H9 (cell line): ENCODE measurements around the gene FUT2. TPM values are rescaled to one million over a fixed set of nuclear protein-coding genes. Genes with fewer than 3 reads are reported as not detected.

Source experiments
- DNase-seq: peaks from one replicate; pipeline ENCODE4 v3.0.0-alpha.2; 2017
- H2AFZ ChIP-seq: one replicate; pipeline ENCODE4 v1.6.1; 2013; ENCODE audit warnings: mild to moderate bottlenecking, low read length, control low read depth, moderate library complexity
- H2AK5ac ChIP-seq: 2 replicates; pipeline ENCODE4 v1.6.1; 2013; ENCODE audit warnings: low read length, control low read depth, mixed read lengths; ENCODE audit not compliant: insufficient read length
- H2BK120ac ChIP-seq: one replicate; pipeline ENCODE4 v1.6.1; 2013; ENCODE audit warnings: low read depth, mild to moderate bottlenecking, low read length, control low read depth, inconsistent platforms; ENCODE audit not compliant: poor library complexity, severe bottlenecking
- H2BK12ac ChIP-seq: 2 replicates; pipeline ENCODE4 v1.6.1; 2013; ENCODE audit warnings: low read length, control low read depth, mixed read lengths, low read depth; ENCODE audit not compliant: insufficient read length
- H2BK15ac ChIP-seq: 2 replicates; pipeline ENCODE4 v1.6.1; 2013; ENCODE audit warnings: low read depth, low read length, control low read depth
- H2BK20ac ChIP-seq: one replicate; pipeline ENCODE4 v1.6.1; 2013; ENCODE audit warnings: low read depth, mild to moderate bottlenecking, low read length, control low read depth, inconsistent platforms; ENCODE audit not compliant: poor library complexity, severe bottlenecking
- H2BK5ac ChIP-seq: 2 replicates; pipeline ENCODE4 v1.6.1; 2013; ENCODE audit warnings: low read length, control low read depth, mixed read lengths; ENCODE audit not compliant: insufficient read length
- H3K14ac ChIP-seq: 2 replicates; pipeline ENCODE4 v1.6.1; 2013; ENCODE audit warnings: low read length, control low read depth; ENCODE audit not compliant: insufficient read depth
- H3K18ac ChIP-seq: 2 replicates; pipeline ENCODE4 v1.6.1; 2013; ENCODE audit warnings: low read depth, mild to moderate bottlenecking, mixed read lengths, low read length, control low read depth; ENCODE audit not compliant: insufficient read length
- H3K23ac ChIP-seq: 2 replicates; pipeline ENCODE4 v1.6.1; 2013; ENCODE audit warnings: low read length, control low read depth, mixed read lengths, low read depth; ENCODE audit not compliant: insufficient read length
- H3K23me2 ChIP-seq: 2 replicates; pipeline ENCODE4 v1.6.1; 2013; ENCODE audit warnings: low read depth, mild to moderate bottlenecking, mixed read lengths, low read length, control low read depth; ENCODE audit not compliant: insufficient read length, poor library complexity, severe bottlenecking
- H3K27ac ChIP-seq: 2 replicates; pipeline ENCODE4 v1.5.1; 2013; ENCODE audit warnings: low read length, control low read depth, mixed read lengths, low read depth; ENCODE audit not compliant: insufficient read length
- H3K27me3 ChIP-seq: 2 replicates; pipeline ENCODE4 v1.6.1; 2013; ENCODE audit warnings: low read length, control low read depth, inconsistent platforms; ENCODE audit not compliant: insufficient read depth
- H3K4ac ChIP-seq: 2 replicates; pipeline ENCODE4 v1.6.1; 2013; ENCODE audit warnings: low read depth, mild to moderate bottlenecking, control low read depth, inconsistent platforms, low read length, moderate library complexity
- H3K4me1 ChIP-seq: 2 replicates; pipeline ENCODE4 v1.6.1; 2013; ENCODE audit warnings: low read length, control low read depth, inconsistent platforms; ENCODE audit not compliant: insufficient read depth
- H3K4me2 ChIP-seq: 2 replicates; pipeline ENCODE4 v1.6.1; 2013; ENCODE audit warnings: low read length, control low read depth, mixed read lengths; ENCODE audit not compliant: insufficient read length, insufficient read depth
- H3K56ac ChIP-seq: 2 replicates; pipeline ENCODE4 v1.6.1; 2013; ENCODE audit warnings: low read depth, mild to moderate bottlenecking, mixed read lengths, low read length, control low read depth; ENCODE audit not compliant: insufficient read length
- H3K79me1 ChIP-seq: 2 replicates; pipeline ENCODE4 v1.6.1; 2013; ENCODE audit warnings: low read depth, mild to moderate bottlenecking, moderate library complexity, low read length, control low read depth, inconsistent platforms; ENCODE audit not compliant: insufficient read depth, poor library complexity, severe bottlenecking
- H3K79me2 ChIP-seq: 2 replicates; pipeline ENCODE4 v1.6.1; 2013; ENCODE audit warnings: low read length, control low read depth, inconsistent platforms; ENCODE audit not compliant: insufficient read depth
- H3K9ac ChIP-seq: 2 replicates; pipeline ENCODE4 v1.6.1; 2013; ENCODE audit warnings: low read length, control low read depth, mixed read lengths; ENCODE audit not compliant: insufficient read length; ENCODE audit errors: extremely low read depth
- H3K9me3 ChIP-seq: one replicate; pipeline ENCODE4 v1.6.1; 2013; ENCODE audit warnings: low read depth, low read length, inconsistent platforms; ENCODE audit not compliant: control insufficient read depth
- H3T11ph ChIP-seq: one replicate; pipeline ENCODE4 v1.6.1; 2013; ENCODE audit warnings: mild to moderate bottlenecking, low read length, control low read depth, inconsistent platforms
- H4K20me1 ChIP-seq: one replicate; pipeline ENCODE4 v1.6.1; 2013; ENCODE audit not compliant: control insufficient read depth, insufficient read length, insufficient read depth
- H4K5ac ChIP-seq: 2 replicates; pipeline ENCODE4 v1.6.1; 2013; ENCODE audit warnings: low read depth, mild to moderate bottlenecking, mixed read lengths, low read length, control low read depth; ENCODE audit not compliant: insufficient read length
- H4K8ac ChIP-seq: replicated peaks from 2 replicates; pipeline ENCODE4 v1.6.1; 2013; ENCODE audit warnings: low read length, control low read depth, mixed read lengths, low read depth; ENCODE audit not compliant: insufficient read length
- H4K91ac ChIP-seq: 2 replicates; pipeline ENCODE4 v1.6.1; 2013; ENCODE audit warnings: low read depth, mild to moderate bottlenecking, moderate library complexity, mixed read lengths, low read length, control low read depth; ENCODE audit not compliant: insufficient read length
- H3K27ac Mint-ChIP-seq, 3 experiments: 2 replicates in 2 of 3; 3 replicates in 1 of 3; pipeline ENCODE4 v1.8.0; 2020 to 2021; ENCODE audit warnings: mixed read lengths in 3 of 3, mild to moderate bottlenecking in 1 of 3, moderate library complexity in 1 of 3
- H3K27me3 Mint-ChIP-seq: 2 replicates; pipeline ENCODE4 v1.8.0; 2021; ENCODE audit warnings: low read depth, mild to moderate bottlenecking, moderate library complexity, mixed read lengths
- H3K36me3 Mint-ChIP-seq, 3 experiments: 2 replicates in 2 of 3; 3 replicates in 1 of 3; pipeline ENCODE4 v1.8.0; 2020 to 2021; ENCODE audit warnings: low read depth in 3 of 3, mixed read lengths in 3 of 3; ENCODE audit not compliant: insufficient read depth in 1 of 3
- H3K4me1 Mint-ChIP-seq, 2 experiments: 2 replicates each; pipeline ENCODE4 v1.8.0; 2020; ENCODE audit warnings: mixed read lengths in 2 of 2
- H3K4me3 Mint-ChIP-seq, 2 experiments: 2 replicates in 1 of 2; 3 replicates in 1 of 2; pipeline ENCODE4 v1.8.0; 2020 to 2021; ENCODE audit warnings: mild to moderate bottlenecking in 2 of 2, mixed read lengths in 2 of 2, moderate library complexity in 1 of 2
- H3K9me3 Mint-ChIP-seq, 2 experiments: 2 replicates in 1 of 2; 3 replicates in 1 of 2; pipeline ENCODE4 v1.8.0; 2020; ENCODE audit warnings: mild to moderate bottlenecking in 2 of 2, mixed read lengths in 2 of 2, moderate library complexity in 1 of 2
- CTCF ChIP-seq: fragments of 200-600 bp; sonication (generic); conservative IDR thresholded peaks from 3 replicates; pipeline ENCODE4 v1.8.0; 2021; ENCODE audit warnings: antibody characterized with exemption, mild to moderate bottlenecking
- WGBS: extraction: QIAGEN DNeasy Blood & Tissue Kit; methylation state at CpG from one replicate; pipeline ENCODE4 v1.1.7; 2013; ENCODE audit warnings: missing lambda C conversion rate, low lambda C conversion rate, mixed read lengths; ENCODE audit not compliant: insufficient read length; ENCODE audit errors: extremely low coverage; 5-methylcytosine and 5-hydroxymethylcytosine counted together
- total RNA-seq: library from RNA; stranded (reverse); gene quantifications from 2 replicates; pipeline ENCODE4 v1.2.1, GENCODE V29; 2021

The FUT2 gene
- total RNA-seq, 1 experiment from 2014 or later, result 11.4 TPM

GRCh38 chr19:48654299-48655059, 41.3 kb upstream of the FUT2 start:
- H3K27ac Mint-ChIP-seq, result peak overlapping the region in 1 of 3 experiments; percentile 25; a peak in 3 of 7 replicates
- no CpG with 5 or more reads among the region's 11 CpGs for WGBS

More at GRCh38 chr19:48654299-48655059, 41.3 kb upstream of the FUT2 start:
- H3K4ac ChIP-seq, result no peak overlapping the region
- H4K91ac ChIP-seq, result no peak overlapping the region
- no peaks in the 10 kb centered on the region for H3K79me1 ChIP-seq
- H4K5ac ChIP-seq, result no peak overlapping the region
- no peak overlapping the region for H3K56ac ChIP-seq
- Mint-ChIP-seq H3K4me1 (peaks cover 17 to 18% of the 10 kb centered on the region in 2 experiments), H3K36me3 (peaks cover 0 to 5% (median 0%) of the 10 kb centered on the region in 3 experiments; a peak in 2 of 7 replicates), H3K9me3 (peaks cover 0 to 4% of the 10 kb centered on the region in 2 experiments; a peak in 2 of 5 replicates), H3K27me3 (peaks cover 7% of the 10 kb centered on the region), H3K4me3 (no peak overlapping the region)
- no peak overlapping the region for H2AFZ ChIP-seq
- no peaks in the 10 kb centered on the region for H3K27me3 ChIP-seq
- H3K23me2 ChIP-seq, result no peaks in the 10 kb centered on the region
- H3T11ph ChIP-seq, result no peak overlapping the region
- no peak overlapping the region for H3K4me2 ChIP-seq
- no peaks in the 10 kb centered on the region for H4K20me1 ChIP-seq
- no peak overlapping the region for H2BK12ac ChIP-seq
- H2BK120ac ChIP-seq, result no peak overlapping the region
- no peak overlapping the region for H3K27ac ChIP-seq
- no peak for DNase-seq
- no peak overlapping the region for H2AK5ac ChIP-seq
- H2BK20ac ChIP-seq, result no peak overlapping the region
- no peak overlapping the region for H3K14ac ChIP-seq
- no peaks in the 10 kb centered on the region for H3K79me2 ChIP-seq
- no peak overlapping the region for H3K9ac ChIP-seq
- H2BK5ac ChIP-seq, result no peak overlapping the region
- no peaks in the 10 kb centered on the region for H3K4me1 ChIP-seq
- no peaks in the 10 kb centered on the region for H3K9me3 ChIP-seq
- H2BK15ac ChIP-seq, result no peak overlapping the region
- H4K8ac ChIP-seq, result no peak overlapping the region
- TF ChIP-seq CTCF, result no peak
- H3K23ac ChIP-seq, result no peak overlapping the region
- no peak overlapping the region for H3K18ac ChIP-seq
